Endothelial cell of umbilical vein (primary cell): ENCODE measurements around the gene PDE8B. TPM values are rescaled to one million over a fixed set of nuclear protein-coding genes. Genes with fewer than 3 reads are reported as not detected.

ENCODE experiments used
- BruUV-seq: library from RNA; stranded (reverse); fragments of 400-500 nt; replicated peaks from 2 replicates; lab custom pipeline; 2021; lab: Mats Ljungman, UMichigan
- CTCF ChIA-PET: fragments of 300-600, 350-600 bp; sonication (Branson Sonifier 250); formaldehyde crosslinking; loops from one replicate; lab custom pipeline; 2021; ENCODE audit warnings: antibody characterized with exemption, inconsistent platforms; lab: Charles Lee
- POLR2A ChIA-PET: fragments of 300-600, 350-600 bp; sonication (Branson Sonifier 250); formaldehyde crosslinking; loops from one replicate; lab custom pipeline; 2021; ENCODE audit warnings: antibody characterized with exemption, inconsistent platforms; lab: Charles Lee
- DNase-seq: peaks from one replicate; pipeline ENCODE4 v3.0.0-alpha.2; 2011; ENCODE audit warnings: low read depth, low spot score
- FAIRE-seq: peaks from 2 replicates; lab custom pipeline; 2011; peaks lifted over from hg19 to GRCh38; lab: Jason Lieb, UNC
- H2AFZ ChIP-seq: 2 replicates; pipeline ENCODE4 v1.6.0; 2012; ENCODE audit warnings: low read depth, low read length, control low read depth, inconsistent platforms
- H3K27ac ChIP-seq: 2 replicates; pipeline ENCODE4 v1.5.1; 2011; ENCODE audit warnings: low read depth, mild to moderate bottlenecking, control low read depth, low read length, moderate library complexity; ENCODE audit not compliant: insufficient read depth
- H3K27me3 ChIP-seq, 2 experiments: 2 replicates each; pipeline versions ENCODE4 v1.6.0 to v1.6.1; 2011; ENCODE audit warnings: low read length in 2 of 2, mixed read lengths in 1 of 2; ENCODE audit not compliant: control insufficient read depth in 2 of 2, insufficient read depth in 2 of 2
- H3K36me3 ChIP-seq, 2 experiments: 2 replicates in 1 of 2; 3 replicates in 1 of 2; pipeline ENCODE4 v1.5.1; 2011; ENCODE audit warnings: low read length in 2 of 2, mild to moderate bottlenecking in 1 of 2, moderate library complexity in 1 of 2; ENCODE audit not compliant: control insufficient read depth in 2 of 2, insufficient read depth in 2 of 2; ENCODE audit errors: extremely low read depth in 1 of 2
- H3K4me1 ChIP-seq: 3 replicates; pipeline ENCODE4 v1.5.1; 2011; ENCODE audit warnings: mild to moderate bottlenecking, low read length; ENCODE audit not compliant: control insufficient read depth, insufficient read depth; ENCODE audit errors: extremely low read depth
- H3K4me2 ChIP-seq: 2 replicates; pipeline ENCODE4 v1.6.1; 2011; ENCODE audit warnings: low read length, control low read depth, mixed read lengths; ENCODE audit not compliant: insufficient read depth
- H3K4me3 ChIP-seq, 3 experiments: fragments of 200-600 bp in 1 of 3; sonication (generic), shearing (Covaris generic) in 1 of 3; replicated peaks in 1 of 3; 2 replicates each; pipeline ENCODE4 v1.5.1; 2011 to 2016; ENCODE audit warnings: control low read depth in 3 of 3, low read length in 3 of 3, mild to moderate bottlenecking in 2 of 3, inconsistent platforms in 1 of 3, low read depth in 1 of 3, moderate library complexity in 1 of 3; ENCODE audit not compliant: insufficient read depth in 1 of 3
- H3K79me2 ChIP-seq: 2 replicates; pipeline ENCODE4 v1.6.0; 2012; ENCODE audit warnings: low read length, inconsistent platforms; ENCODE audit not compliant: control insufficient read depth, insufficient read depth
- H3K9ac ChIP-seq: replicated peaks from 2 replicates; pipeline ENCODE3; 2011; ENCODE audit warnings: low read length, control low read depth; ENCODE audit not compliant: insufficient read depth; ENCODE audit errors: extremely low read depth
- H3K9me1 ChIP-seq: replicated peaks from 3 replicates; pipeline ENCODE4 v1.6.0; 2011; ENCODE audit warnings: mild to moderate bottlenecking, low read length; ENCODE audit not compliant: control insufficient read depth, insufficient read depth; ENCODE audit errors: extremely low read depth
- H3K9me3 ChIP-seq: replicated peaks from 2 replicates; pipeline ENCODE4 v1.5.1; 2012; ENCODE audit warnings: low read length, inconsistent platforms; ENCODE audit not compliant: control insufficient read depth, insufficient read depth
- H4K20me1 ChIP-seq: replicated peaks from 2 replicates; pipeline ENCODE3; 2011; ENCODE audit warnings: mild to moderate bottlenecking, low read length; ENCODE audit not compliant: control insufficient read depth, insufficient read depth; ENCODE audit errors: extremely low read depth
- CTCF ChIP-seq, 2 donors: IDR thresholded peaks; 1 replicate in 1 of 2; 2 replicates in 1 of 2; pipeline ENCODE4 v1.5.1; 2011; ENCODE audit warnings: low read length in 2 of 2, mild to moderate bottlenecking in 2 of 2, moderate library complexity in 2 of 2, control low read depth in 1 of 2, inconsistent platforms in 1 of 2, low read depth in 1 of 2; ENCODE audit not compliant: insufficient read depth in 1 of 2; ENCODE audit errors: extremely low read depth in 1 of 2
- EZH2 ChIP-seq: IDR thresholded peaks from 2 replicates; pipeline ENCODE4 v1.6.1; 2012; ENCODE audit warnings: borderline replicate concordance, low read depth, mild to moderate bottlenecking, moderate library complexity, low read length, inconsistent platforms; ENCODE audit not compliant: severe bottlenecking
- FOS ChIP-seq: IDR thresholded peaks from 2 replicates; pipeline ENCODE4 v1.6.1; 2011; ENCODE audit warnings: mild to moderate bottlenecking, low read length, moderate library complexity, borderline replicate concordance; ENCODE audit not compliant: insufficient read depth
- GATA2 ChIP-seq: IDR thresholded peaks from 2 replicates; pipeline ENCODE4 v1.7.0; 2011; ENCODE audit warnings: low read depth, mild to moderate bottlenecking, moderate library complexity, mixed read lengths, low read length; ENCODE audit not compliant: insufficient read length, insufficient read depth
- JUN ChIP-seq: IDR thresholded peaks from 2 replicates; pipeline ENCODE4 v1.6.1; 2011; ENCODE audit warnings: borderline replicate concordance, low read depth; ENCODE audit not compliant: insufficient read length, insufficient read depth
- MYC ChIP-seq: IDR thresholded peaks from one replicate; pipeline ENCODE4 v1.6.1; 2011; ENCODE audit warnings: mild to moderate bottlenecking, low read depth, low read length
- POLR2A ChIP-seq: IDR thresholded peaks from 2 replicates; pipeline ENCODE4 v1.6.1; 2012; ENCODE audit warnings: low read depth, mild to moderate bottlenecking, control low read depth, low read length
- POLR2AphosphoS5 ChIP-seq: IDR thresholded peaks from 2 replicates; pipeline ENCODE4 v1.6.1; 2012; ENCODE audit warnings: low read depth, mild to moderate bottlenecking, control low read depth, low read length, moderate library complexity; ENCODE audit not compliant: insufficient read depth
- dilution Hi-C: fragments of 300-500 bp; cut with MboI; formaldehyde crosslinking; loops from one replicate; pipeline ENCODE4 v1.15.0; 2019; ENCODE audit warnings: low sequenced_read_pairs; ENCODE audit not compliant: extremely low pct_ligation_motif_present
- intact Hi-C: fragments of 100-400 bp; cut with micrococcal nuclease; formaldehyde crosslinking; loops from one replicate; pipeline ENCODE4 v1.10.0; 2022
- polyA plus RNA-seq, 4 experiments: library from polyadenylated mRNA; depleted of rRNA in 3 of 4; stranded (reverse) in 3 of 4; unstranded in 1 of 4; fragments of >200 nt; gene quantifications; 2 replicates each; pipeline versions ENCODE4 v1.2.1 to v1.2.3, GENCODE V29; 2011 to 2012; ENCODE audit warnings: missing spikeins in 1 of 4
- total RNA-seq: library from RNA; stranded (reverse); gene quantifications from 2 replicates; pipeline ENCODE4 v1.2.3, GENCODE V29; 2021

The PDE8B gene
- total and polyA plus RNA-seq, 2 donors (not counting 3 experiments of a cell fraction or from before 2014, with no cell fraction given) = not detected

- intact Hi-C loops = loop anchor here (1.0 to 2.0 kb wide), 2 partner anchors 95 to 370 kb away; no protein-coding TSS in a partner anchor
- H3K27ac ChIP-seq = no peak overlapping the region
- H3K27me3 ChIP-seq = peaks cover 2 to 8% of the 10 kb centered on the region in 2 experiments
- peak; percentile 20 for DNase-seq
- no peaks in the 10 kb centered on the region for H3K4me1 ChIP-seq
- H3K9me1 ChIP-seq = no peaks in the 10 kb centered on the region
- H3K9me3 ChIP-seq = no peaks in the 10 kb centered on the region
- TF ChIP-seq GATA2 (no peak), CTCF (IDR thresholded peaks at IDR 0.05; ENCODE audit: extremely low read depth in 1 of 2, insufficient read depth in 1 of 2, low read depth in 1 of 2, low read length in 2 of 2) (peak; percentile 14 to 26)
- no peaks in the 10 kb centered on the region for H4K20me1 ChIP-seq
- peak; percentile 64 for FAIRE-seq
- POLR2A ChIA-PET = no interaction called here
- no peak overlapping the region for H3K9ac ChIP-seq
- CTCF ChIA-PET = interaction anchor here (0.6 to 1.5 kb wide), 3 partner anchors 94 to 375 kb away, joined by 4 to 11 read pairs (median 7); no protein-coding TSS in a partner anchor
- no peak overlapping the region for H2AFZ ChIP-seq
- no peak overlapping the region for H3K4me2 ChIP-seq
- dilution Hi-C loops = no loop called here
- BruUV-seq = no TSS peak
- no peak overlapping the region for H3K4me3 ChIP-seq
- no peaks in the 10 kb centered on the region for H3K36me3 ChIP-seq
- no peaks in the 10 kb centered on the region for H3K79me2 ChIP-seq
Measured at GRCh38 chr5:77239126-77239741, 28.8 kb downstream of the PDE8B start.

GRCh38 chr5:77241444-77241843 is 31.0 kb downstream of the PDE8B start:
- ChIA-PET POLR2A (no interaction called here), CTCF (no interaction called here)
- no peak overlapping the region for H2AFZ ChIP-seq
- FAIRE-seq (no peak), DNase-seq (no peak)
- H3K9ac ChIP-seq = no peak overlapping the region
- dilution Hi-C loops = no loop called here
- no peaks in the 10 kb centered on the region for H4K20me1 ChIP-seq
- H3K4me2 ChIP-seq = no peak overlapping the region
- intact Hi-C loops = no loop called here
- H3K36me3 ChIP-seq = no peaks in the 10 kb centered on the region
- H3K9me3 ChIP-seq = no peaks in the 10 kb centered on the region
- H3K79me2 ChIP-seq = no peaks in the 10 kb centered on the region
- no peaks in the 10 kb centered on the region for H3K4me1 ChIP-seq
- H3K4me3 ChIP-seq = no peak overlapping the region
- H3K9me1 ChIP-seq = no peaks in the 10 kb centered on the region
- BruUV-seq = no TSS peak
- no peak overlapping the region for H3K27ac ChIP-seq
- TF ChIP-seq MYC (no peak), POLR2A (no peak), POLR2AphosphoS5 (no peak), EZH2 (no peak), GATA2 (no peak), FOS (no peak), JUN (no peak)
- H3K27me3 ChIP-seq = peaks cover 2 to 8% of the 10 kb centered on the region in 2 experiments
